NOMO-1 (cell line): ENCODE data around the gene CBX4.

ENCODE experiments used
- DNase-seq, 2 experiments: peaks; one replicate each; lab custom pipeline; 2025; ENCODE audit not compliant: unreplicated experiment in 2 of 2; lab: John Stamatoyannopoulos, UW

The CBX4 gene

DNA sequence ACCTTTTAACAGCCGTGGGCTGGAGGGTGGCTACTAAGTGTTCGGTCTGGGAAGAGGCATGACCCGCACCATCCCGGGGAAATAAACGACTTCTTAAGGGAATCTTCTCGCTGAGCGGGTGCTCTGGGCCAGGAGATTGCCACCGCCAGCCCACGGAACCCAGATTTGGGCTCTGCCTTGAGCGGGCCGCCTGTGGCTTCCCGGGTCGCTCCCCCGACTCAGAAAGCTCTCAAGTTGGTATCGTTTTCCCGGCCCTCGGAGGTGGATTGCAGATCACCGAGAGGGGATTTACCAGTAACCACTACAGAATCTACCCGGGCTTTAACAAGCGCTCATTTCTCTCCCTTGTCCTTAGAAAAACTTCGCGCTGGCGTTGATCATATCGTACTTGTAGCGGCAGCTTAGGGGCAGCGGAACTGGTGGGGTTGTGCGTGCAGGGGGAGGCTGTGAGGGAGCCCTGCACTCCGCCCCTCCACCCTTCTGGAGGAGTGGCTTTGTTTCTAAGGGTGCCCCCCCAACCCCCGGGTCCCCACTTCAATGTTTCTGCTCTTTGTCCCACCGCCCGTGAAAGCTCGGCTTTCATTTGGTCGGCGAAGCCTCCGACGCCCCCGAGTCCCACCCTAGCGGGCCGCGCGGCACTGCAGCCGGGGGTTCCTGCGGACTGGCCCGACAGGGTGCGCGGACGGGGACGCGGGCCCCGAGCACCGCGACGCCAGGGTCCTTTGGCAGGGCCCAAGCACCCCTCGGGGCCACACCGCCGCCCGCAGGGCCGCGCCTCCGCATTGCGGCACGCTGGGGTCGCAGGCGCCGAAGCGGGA, 3.6 kb upstream of the CBX4 start:
- DNase-seq: no peak

DNA sequence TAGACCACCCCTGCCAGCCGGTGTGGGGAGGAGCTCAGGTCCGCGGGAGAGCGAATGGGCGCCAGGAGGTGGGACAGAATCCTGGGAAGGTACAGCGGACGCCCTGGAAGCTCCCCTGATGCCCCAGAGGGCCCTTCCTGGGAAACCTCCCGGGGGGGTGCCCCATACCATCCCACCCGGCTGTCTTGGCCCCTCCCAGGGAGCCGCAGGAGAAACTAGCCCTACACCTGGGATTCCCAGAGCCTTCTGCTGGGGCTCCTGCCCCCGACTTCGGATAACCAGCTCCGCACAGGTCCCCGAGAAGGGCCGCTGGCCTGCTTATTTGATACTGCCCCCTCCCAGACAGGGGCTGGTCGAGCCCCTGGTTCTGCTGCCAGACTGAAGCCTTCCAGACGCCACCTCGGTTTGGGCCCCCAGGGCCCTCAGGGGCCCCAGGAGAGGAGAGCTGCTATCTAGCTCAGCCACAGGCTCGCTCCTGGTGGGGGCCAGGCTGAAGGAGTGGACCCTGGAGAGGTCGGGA, 3.0 kb upstream of the CBX4 start:
- DNase-seq: no peak

- DNase-seq: no peak
Observed at GRCh38 chr17:79841369-79842135, 2.3 kb upstream of the CBX4 start.

- DNase-seq: no peak
Observed at GRCh38 chr17:79840989-79841286, 1.7 kb upstream of the CBX4 start.

DNA sequence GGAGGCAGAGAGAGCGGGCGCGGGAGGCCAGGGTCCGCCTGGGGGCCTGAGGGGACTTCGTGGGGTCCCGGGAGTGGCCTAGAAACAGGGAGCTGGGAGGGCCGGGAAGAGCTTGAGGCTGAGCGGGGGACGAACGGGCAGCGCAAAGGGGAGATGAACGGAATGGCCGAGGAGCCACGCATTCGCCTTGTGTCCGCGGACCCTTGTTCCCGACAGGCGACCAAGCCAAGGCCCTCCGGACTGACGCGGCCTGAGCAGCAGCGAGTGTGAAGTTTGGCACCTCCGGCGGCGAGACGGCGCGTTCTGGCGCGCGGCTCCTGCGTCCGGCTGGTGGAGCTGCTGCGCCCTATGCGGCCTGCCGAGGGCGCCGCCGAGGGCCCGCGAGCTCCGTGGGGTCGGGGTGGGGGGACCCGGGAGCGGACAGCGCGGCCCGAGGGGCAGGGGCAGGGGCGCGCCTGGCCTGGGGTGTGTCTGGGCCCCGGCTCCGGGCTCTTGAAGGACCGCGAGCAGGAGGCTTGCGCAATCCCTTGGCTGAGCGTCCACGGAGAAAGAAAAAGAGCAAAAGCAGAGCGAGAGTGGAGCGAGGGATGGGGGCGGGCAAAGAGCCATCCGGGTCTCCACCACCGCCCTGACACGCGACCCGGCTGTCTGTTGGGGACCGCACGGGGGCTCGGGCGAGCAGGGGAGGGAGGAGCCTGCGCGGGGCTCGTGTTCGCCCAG, 1.2 kb upstream of the CBX4 start:
- peak in 1 of 2 experiments; percentile 34 for DNase-seq

- peak; percentile 45 to 50 for DNase-seq
Observed at GRCh38 chr17:79838522-79839274, 542 bp downstream of the CBX4 start.

GRCh38 chr17:79837888-79838521, 1.2 kb downstream of the CBX4 start:
- no peak for DNase-seq

GRCh38 chr17:79836972-79837887, 2.0 kb downstream of the CBX4 start:
- DNase-seq: peak; percentile 78 to 85

DNA sequence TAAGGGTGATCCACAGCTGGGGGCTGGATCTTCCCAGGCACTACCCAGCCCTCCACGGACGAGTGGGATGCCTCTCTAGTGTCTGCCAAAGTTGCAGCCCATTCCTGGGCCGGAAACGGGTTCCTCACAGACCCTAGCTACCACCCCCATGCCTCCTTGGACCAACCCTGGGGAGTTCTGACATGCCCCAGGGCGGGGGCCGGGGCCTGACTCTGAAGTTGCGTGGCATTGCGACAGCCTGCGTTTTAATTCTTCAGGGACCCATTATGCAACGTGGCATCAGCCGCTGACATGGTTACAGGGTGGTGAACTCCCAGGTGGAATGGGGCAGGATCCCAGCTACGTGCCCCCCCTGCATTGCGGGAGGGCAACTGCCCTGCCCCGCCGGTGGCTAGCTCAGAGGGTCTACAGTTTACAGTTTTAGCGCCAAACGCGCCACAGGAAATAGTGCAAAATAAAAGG, 2.7 kb downstream of the CBX4 start:
- DNase-seq: peak; percentile 78 to 85

GRCh38 chr17:79835953-79836509, 3.2 kb downstream of the CBX4 start:
- DNase-seq: no peak

DNA sequence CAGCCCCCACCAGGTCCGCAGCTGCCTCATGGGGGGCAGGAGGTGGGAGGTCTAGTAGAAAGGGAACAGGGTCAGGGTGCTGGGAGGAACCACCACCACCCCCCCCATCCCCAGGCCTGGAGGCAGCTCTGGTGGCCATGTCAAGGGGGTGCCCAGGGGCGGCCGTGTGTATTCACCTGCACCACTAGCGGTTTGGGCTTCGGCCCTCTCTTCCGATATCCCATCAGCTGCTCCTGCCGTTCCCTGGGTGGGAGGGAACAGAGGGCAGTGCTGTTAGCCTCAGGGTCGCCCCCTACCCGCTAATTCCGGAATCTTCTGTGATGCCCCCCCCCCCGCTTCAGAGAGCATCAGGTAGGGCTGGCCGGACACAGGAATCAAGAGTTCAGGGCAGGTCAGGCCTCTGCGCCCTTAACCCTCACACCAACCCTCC, 3.8 kb downstream of the CBX4 start:
- no peak for DNase-seq

DNA sequence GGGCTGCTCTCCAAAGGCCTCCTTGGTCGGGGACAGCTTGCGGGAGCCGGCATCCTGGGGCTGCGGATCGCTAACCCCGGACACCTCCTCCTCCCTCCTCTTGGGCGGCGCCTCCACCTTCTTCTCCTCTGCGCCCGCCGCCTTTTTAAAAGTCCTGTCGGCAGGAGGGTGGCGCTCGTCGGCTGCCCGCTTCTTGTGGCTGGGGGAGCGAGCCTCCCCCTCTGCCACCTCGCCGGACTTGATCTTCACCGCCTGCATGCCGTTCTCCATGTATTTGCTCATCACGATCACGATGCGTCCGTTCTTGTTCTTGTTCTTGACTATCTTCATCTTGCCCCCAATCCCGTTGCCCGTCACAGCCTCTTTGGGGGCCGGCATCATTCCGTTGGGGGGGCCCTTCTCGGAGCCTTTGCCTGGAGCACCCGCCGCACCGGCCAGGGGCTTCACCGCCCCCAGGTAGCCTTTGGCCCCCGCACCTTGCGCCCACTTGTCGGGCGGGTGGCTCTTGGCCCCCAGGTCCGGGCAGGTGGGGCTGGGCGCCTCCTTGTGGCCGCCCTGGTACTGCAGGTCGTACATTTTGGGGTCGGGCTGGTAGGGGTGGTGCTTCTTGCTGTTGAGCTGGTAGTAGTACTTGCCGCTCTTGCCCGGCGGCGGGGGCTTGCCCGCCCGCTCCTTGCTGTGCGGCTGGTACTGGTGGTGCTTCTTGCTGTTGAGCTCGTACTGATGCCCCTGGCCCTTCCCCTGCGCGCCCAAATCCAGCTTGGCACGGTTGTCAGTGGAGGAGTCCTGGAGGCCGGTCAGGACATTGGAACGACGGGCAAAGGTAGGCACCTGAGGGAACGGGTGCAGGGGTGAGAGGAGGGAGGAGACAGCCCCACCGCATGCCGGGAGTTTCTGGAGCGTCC, 4.4 kb downstream of the CBX4 start:
- no peak for DNase-seq

GRCh38 chr17:79833744-79834564, 5.3 kb downstream of the CBX4 start:
- DNase-seq: no peak

- DNase-seq: no peak
Observed at GRCh38 chr17:79833110-79833450, 6.2 kb downstream of the CBX4 start.

DNA sequence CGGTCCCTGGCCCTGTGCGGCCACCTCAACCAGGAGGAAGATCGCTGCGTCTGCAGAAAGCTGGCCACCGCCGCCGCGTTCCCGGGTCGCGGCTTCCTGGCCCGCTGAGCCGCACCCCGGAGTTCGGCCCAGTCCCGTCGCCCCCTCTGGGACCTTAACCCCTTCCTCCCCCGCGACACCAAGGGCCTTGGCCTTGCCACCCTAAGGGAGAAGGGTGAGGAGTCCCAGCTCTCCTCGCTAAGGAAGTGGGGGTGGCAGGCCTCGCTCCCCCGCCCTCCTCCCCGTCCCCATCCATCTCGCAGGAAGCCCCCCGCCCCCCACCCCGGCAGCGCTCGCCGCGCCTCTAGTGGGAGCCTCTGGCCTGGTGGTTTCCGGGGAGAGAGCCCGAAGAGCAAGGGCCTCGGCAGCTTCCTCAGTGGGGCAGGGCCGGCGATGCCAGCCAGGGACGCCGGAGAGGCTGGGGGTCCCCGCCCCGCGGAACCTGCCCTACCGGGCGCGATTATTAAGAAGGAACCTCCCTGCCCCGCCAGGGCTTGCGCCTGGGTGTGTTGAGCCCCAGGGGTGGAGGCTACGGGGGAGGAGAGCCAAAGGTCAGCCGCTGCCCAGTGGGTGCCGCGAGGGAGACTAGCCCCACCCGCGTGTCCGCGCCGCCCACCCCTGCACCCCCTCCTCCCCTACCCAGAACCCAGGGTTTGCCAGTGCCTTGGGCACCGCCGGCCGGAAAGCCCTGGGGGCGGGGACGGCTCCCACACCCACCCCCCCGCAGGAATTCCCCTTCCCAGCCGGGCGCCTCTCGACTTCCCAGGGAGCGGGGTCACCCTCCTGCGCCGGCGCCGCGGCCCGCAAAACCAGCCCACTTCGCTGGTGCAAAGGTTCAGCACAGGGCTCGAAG, 6.8 kb downstream of the CBX4 start:
- DNase-seq: no peak
